Erythroblast (primary cell): ENCODE results near the gene AGMO.

Experiments
- GATA1 ChIP-seq: IDR thresholded peaks from 2 replicates; pipeline ENCODE4 v1.6.1; 2011; ENCODE audit warnings: low read depth, mild to moderate bottlenecking, control low read depth, low read length, moderate library complexity
- POLR2A ChIP-seq: IDR thresholded peaks from 2 replicates; pipeline ENCODE4 v1.6.1; 2011; ENCODE audit warnings: mild to moderate bottlenecking, low read length

GRCh38 chr7:15557686-15558085, 4.1 kb downstream of the AGMO start:
- TF ChIP-seq POLR2A: no peak
- TF ChIP-seq GATA1: no peak
